ENCODE measurements around the gene SIMC1.
"Not testable (repeated sequence)": the region's sequence is repeated elsewhere in the genome, so short reads cannot be mapped to it uniquely, and the experiment has no call there.

The SIMC1 gene

DNA sequence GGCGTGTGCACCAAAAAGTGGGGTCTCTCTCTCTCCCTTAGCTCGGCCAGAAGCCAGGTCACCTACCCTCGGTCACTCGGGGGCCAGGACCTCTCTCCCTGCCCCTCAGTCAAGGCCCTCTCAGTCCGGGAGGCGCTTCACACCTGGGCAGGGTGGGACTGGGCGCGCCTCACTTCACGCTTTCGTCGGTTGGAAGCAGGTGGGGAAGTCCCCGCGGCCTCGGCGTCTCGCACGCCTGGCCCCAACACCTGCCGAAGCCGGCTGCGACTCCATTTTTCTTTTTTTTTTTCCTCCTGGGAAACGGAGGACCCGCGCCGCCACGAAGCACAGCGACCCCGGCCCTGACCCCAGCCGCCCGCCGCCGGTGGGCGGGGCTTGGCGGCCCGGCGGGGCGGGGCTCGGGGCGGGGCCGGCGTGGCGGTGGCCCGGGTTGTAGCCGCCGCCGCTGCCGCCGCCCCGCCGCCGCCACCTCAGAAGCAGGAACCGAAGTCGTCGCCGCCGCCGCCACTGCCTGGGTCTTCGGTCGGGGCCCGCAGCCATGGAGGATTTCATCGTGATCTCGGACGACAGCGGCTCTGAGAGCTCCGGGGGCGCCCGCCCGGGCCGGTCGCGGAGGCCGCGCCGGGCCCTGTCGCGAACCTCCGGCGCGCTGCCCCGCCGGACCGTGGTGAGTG lies at the start of gene SIMC1:
Gene SIMC1, plus strand, starts transcription at position 454 of the 674 bp plus-strand sequence. Its CDS starts 85 bp downstream, at position 539.
- H3K27me3 Mint-ChIP-seq; H3K36me3 Mint-ChIP-seq (ENCODE audit: low read depth); H3K9me3 Mint-ChIP-seq; intact Hi-C loops (cut with micrococcal nuclease); H3K4me1 Mint-ChIP-seq (ENCODE audit: low read depth); H3K27ac Mint-ChIP-seq: not testable (repeated sequence)
- peak within 1 kb of the TSS; percentile 73 for H3K4me3 Mint-ChIP-seq

DNA sequence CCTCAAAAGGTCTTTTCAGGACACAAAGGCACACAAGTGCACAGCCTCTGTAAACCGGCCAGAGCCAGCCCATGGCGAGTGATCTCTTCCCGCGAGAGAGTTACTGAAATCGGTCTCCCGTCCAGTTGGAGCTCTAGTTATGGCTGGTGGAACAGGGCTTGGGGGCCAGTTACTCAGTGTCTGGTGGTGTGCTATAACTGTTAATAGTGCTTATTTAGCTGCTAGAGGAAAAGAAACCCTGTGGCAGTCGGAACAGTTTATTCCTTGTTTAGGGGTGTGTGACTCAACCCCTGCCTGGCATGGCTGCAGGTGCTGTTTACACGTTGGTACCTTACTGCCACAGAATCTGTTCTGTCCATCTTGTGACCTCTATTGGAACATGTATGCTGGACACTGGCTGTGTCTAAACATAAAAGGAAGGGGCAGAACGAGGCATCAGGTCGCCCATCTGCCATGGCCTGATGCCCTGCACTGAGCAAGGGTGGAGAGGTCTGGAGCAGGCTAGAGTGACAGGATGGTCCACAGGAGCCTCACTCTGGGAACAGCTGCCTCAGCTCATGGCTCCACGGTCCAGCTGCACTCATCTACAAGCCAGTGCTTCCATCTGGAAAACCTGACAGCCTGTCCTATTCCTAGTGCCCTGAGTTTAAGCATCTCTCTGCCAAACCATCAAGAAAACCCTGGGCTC lies 49.6 kb upstream of the SIMC1 start:
- Mint-ChIP-seq H3K9me3 (no peaks in the 10 kb centered on the region), H3K4me3 (no peak overlapping the region), H3K27ac (no peak overlapping the region), H3K4me1 (ENCODE audit: low read depth) (no peaks in the 10 kb centered on the region), H3K27me3 (peaks cover 15% of the 10 kb centered on the region), H3K36me3 (ENCODE audit: low read depth) (no peaks in the 10 kb centered on the region)
- intact Hi-C loops (cut with micrococcal nuclease): no loop called here

DNA sequence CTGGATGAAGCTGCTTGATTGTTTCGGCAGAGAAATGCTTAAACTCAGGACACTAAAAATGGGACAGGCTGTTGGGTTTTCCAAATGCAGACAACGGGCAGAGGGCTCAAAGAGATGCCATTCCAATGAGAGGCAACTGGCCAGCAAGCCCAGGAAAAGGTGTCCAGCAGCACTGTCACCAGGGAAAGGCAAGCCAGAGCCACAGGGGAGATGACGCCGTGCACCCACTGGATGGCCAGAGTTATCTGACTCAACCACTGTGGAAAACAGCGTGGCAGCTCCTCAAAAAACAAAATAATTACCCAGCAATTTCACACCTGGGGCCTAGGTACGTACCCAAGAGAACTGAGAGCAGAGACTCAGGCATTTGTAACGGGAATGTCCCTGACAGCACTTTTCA lies 48.4 kb upstream of the SIMC1 start:
- H3K27ac Mint-ChIP-seq: no peak overlapping the region
- intact Hi-C loops (cut with micrococcal nuclease): no loop called here
- no peaks in the 10 kb centered on the region for H3K36me3 Mint-ChIP-seq (ENCODE audit: low read depth)
- no peak overlapping the region for H3K4me3 Mint-ChIP-seq
- H3K4me1 Mint-ChIP-seq (ENCODE audit: low read depth): no peaks in the 10 kb centered on the region
- no peaks in the 10 kb centered on the region for H3K9me3 Mint-ChIP-seq
- peaks cover 25% of the 10 kb centered on the region for H3K27me3 Mint-ChIP-seq

DNA sequence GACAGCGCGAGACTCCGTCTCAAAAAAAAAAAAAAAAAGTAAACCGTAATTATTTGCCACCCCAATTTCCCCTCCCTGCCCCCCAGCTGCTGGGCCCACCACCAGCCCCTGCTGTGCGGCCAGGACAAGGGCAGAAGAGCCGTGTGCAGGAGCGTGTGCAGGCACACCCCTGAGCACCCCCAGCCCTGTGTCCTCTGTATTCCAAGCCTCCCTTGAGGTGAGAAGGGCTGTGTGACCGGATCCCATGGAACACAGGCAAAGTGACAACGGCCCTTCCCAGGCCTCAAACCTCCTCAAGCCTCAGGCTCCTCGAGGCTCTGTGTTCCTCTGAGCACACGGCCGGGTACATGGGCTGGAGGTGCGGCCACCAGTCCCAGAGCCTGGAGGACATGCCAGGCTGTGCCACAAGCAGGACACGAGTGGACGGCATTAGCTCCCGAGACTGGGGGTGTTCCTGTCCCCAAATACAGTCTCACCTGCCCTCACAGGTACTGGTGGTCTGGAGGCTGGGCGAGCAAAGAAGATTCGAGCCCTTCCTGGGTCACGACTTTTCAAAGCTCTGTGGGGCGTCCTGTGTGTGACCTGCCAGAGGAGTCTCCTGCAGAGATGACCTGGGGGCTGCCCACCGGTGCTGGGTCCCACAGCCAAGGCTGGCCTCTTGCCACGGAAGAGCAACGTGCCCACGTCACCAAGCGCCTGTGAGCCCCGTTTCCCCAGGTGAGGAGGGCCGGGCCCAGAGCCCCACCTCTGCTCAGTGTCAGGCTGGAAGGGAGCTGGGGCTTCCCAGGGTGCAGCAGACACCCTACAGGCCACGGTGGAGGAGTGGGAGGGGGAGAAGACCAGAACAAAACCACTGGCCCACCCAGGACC lies 47.1 kb upstream of the SIMC1 start:
- no peaks in the 10 kb centered on the region for H3K9me3 Mint-ChIP-seq
- intact Hi-C loops (cut with micrococcal nuclease): no loop called here
- no peaks in the 10 kb centered on the region for H3K36me3 Mint-ChIP-seq (ENCODE audit: low read depth)
- peaks cover 33% of the 10 kb centered on the region for H3K27me3 Mint-ChIP-seq
- H3K4me3 Mint-ChIP-seq: no peak overlapping the region
- no peak overlapping the region for H3K27ac Mint-ChIP-seq
- no peaks in the 10 kb centered on the region for H3K4me1 Mint-ChIP-seq (ENCODE audit: low read depth)

DNA sequence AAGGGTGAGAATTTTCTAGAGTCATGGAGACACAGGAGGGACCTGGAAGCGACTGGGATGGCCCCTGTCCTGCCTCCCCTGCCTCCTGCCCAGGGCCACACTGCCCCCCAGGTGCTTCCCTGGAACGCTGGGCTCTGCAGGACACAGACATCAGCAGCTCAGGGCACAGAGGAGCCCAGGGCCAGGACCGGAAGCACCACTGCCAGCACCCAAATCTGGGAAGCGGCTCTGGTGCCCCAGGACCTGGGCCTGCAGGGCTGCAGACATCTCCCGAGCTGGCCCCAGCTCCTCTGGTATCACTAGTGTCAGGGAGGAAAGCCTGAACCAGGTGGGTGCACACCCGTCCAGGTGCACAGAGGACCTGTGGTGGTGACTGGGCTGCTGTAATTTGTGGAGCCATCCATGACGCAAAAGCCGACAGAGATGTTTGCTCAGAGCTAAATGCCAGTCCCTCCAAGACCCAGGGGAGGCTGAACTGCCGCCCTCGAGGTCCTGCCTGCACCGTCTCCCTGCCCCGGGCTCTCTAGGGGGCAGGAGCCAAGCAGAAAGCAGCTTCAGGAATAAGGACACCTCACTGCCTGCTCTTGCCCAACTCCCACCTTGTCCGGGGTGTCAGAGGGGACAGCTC lies 46.0 kb upstream of the SIMC1 start:
- no peak overlapping the region for H3K27ac Mint-ChIP-seq
- H3K4me1 Mint-ChIP-seq (ENCODE audit: low read depth): no peaks in the 10 kb centered on the region
- no peaks in the 10 kb centered on the region for H3K9me3 Mint-ChIP-seq
- intact Hi-C loops (cut with micrococcal nuclease): no loop called here
- H3K36me3 Mint-ChIP-seq (ENCODE audit: low read depth): no peaks in the 10 kb centered on the region
- no peak overlapping the region for H3K4me3 Mint-ChIP-seq
- peaks cover 38% of the 10 kb centered on the region for H3K27me3 Mint-ChIP-seq

DNA sequence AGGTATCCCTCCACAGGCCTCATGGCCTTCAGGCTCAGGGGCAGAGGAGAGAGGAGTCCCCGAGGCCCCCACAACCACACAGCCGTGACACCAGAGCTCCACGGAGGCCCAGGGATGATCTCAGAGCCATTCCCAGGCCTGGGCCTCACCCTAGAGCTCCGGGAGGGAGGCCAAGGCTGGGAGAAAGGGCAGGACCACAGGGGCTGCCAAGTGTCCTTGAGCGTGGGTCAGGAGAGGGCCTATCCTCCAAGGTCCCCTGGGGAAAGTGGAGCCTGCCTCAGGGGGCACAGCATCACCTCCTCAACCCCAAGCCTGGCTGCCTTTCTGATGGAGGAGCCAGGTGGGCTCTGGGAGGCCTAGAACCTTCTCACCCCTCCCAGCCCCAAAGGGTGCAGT lies 45.5 kb upstream of the SIMC1 start:
- H3K4me3 Mint-ChIP-seq; H3K27ac Mint-ChIP-seq; intact Hi-C loops (cut with micrococcal nuclease); H3K4me1 Mint-ChIP-seq (ENCODE audit: low read depth); H3K36me3 Mint-ChIP-seq (ENCODE audit: low read depth); H3K9me3 Mint-ChIP-seq: not testable (repeated sequence)
- peaks cover 43% of the 10 kb centered on the region for H3K27me3 Mint-ChIP-seq

DNA sequence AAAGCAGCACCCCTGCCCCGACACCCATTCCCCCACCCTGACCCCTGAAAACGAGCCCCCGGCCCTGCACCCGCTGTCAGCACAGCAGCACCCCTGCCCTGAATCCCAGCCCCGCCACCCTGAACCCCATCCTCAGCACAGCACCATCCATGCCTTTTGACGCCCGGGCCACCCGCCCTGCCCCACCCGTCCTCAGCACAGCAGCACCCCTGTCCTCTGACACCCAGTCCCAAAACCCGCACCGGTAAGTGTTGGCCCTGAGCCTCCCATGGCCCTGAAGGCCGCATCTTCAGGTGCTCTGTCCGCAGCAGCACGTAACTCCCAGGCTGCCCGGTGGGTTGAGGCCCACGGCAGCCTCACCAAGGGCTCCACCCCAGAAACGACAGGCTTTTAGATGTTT lies 44.6 kb upstream of the SIMC1 start:
- peaks cover 48% of the 10 kb centered on the region for H3K27me3 Mint-ChIP-seq
- H3K27ac Mint-ChIP-seq; H3K4me1 Mint-ChIP-seq (ENCODE audit: low read depth); H3K36me3 Mint-ChIP-seq (ENCODE audit: low read depth); intact Hi-C loops (cut with micrococcal nuclease); H3K4me3 Mint-ChIP-seq; H3K9me3 Mint-ChIP-seq: not testable (repeated sequence)

DNA sequence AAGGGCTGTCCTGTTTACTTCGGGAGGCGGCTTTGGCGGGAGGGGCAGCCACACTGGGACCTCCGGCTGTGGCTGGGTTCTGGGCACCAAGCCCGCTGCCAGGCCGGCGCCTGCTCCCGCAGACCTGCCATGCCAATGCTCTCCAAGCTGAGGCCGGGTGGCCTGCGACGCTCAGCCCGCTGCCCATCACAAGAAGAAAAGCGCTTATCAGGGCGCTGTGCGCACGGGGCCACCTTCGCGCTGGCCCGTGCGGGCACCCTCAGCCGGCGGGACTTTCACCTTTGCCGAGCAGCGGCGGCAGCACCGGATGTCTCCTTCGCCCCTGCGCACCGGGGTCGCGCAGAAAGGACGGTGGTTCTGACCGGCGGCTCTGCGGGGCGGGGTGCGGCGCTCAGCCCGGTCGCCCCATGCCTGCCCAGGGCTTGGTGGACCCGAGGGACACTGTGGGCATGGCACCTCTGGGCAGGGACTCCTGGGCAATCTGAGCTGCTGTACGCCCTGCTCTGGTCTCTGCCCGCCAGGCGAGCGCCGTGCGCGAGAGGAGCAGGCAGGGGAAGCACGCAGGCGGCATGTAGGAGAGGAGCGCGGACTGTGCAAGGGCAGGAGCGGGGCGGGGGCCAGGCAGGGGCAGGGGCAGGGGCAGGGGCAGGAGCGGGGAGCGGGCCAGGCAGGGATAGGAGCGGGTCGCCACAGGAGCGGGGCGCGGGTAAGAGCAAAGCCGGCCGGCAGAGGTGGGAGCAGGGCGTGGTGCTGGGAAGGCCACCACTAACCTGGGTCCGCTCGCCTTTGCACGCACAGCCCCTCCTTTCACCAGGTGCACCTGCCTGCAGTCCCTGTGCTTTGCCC lies 43.8 kb upstream of the SIMC1 start:
- H3K4me1 Mint-ChIP-seq (ENCODE audit: low read depth); H3K36me3 Mint-ChIP-seq (ENCODE audit: low read depth); H3K4me3 Mint-ChIP-seq; intact Hi-C loops (cut with micrococcal nuclease); H3K27ac Mint-ChIP-seq; H3K9me3 Mint-ChIP-seq: not testable (repeated sequence)
- peaks cover 56% of the 10 kb centered on the region for H3K27me3 Mint-ChIP-seq

DNA sequence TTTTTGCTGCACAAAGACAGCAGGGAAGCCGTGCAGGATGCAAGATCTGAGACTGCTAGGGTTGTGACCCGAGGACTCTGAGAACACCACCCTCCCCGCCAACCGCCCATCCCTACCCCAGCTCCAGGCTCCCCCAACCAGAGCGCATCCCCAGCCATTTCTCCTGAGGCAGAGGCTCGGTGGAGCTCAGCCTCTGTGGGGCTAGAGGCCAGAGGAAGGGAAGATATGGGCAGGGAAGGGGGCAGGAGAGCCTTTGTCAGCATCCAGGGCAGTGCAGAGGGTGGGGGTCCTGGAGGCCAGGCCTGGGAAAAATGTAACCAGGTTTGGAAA lies 43.2 kb upstream of the SIMC1 start:
- intact Hi-C loops (cut with micrococcal nuclease); H3K27ac Mint-ChIP-seq; H3K4me1 Mint-ChIP-seq (ENCODE audit: low read depth); H3K9me3 Mint-ChIP-seq; H3K36me3 Mint-ChIP-seq (ENCODE audit: low read depth); H3K4me3 Mint-ChIP-seq: not testable (repeated sequence)
- H3K27me3 Mint-ChIP-seq: peaks cover 62% of the 10 kb centered on the region

DNA sequence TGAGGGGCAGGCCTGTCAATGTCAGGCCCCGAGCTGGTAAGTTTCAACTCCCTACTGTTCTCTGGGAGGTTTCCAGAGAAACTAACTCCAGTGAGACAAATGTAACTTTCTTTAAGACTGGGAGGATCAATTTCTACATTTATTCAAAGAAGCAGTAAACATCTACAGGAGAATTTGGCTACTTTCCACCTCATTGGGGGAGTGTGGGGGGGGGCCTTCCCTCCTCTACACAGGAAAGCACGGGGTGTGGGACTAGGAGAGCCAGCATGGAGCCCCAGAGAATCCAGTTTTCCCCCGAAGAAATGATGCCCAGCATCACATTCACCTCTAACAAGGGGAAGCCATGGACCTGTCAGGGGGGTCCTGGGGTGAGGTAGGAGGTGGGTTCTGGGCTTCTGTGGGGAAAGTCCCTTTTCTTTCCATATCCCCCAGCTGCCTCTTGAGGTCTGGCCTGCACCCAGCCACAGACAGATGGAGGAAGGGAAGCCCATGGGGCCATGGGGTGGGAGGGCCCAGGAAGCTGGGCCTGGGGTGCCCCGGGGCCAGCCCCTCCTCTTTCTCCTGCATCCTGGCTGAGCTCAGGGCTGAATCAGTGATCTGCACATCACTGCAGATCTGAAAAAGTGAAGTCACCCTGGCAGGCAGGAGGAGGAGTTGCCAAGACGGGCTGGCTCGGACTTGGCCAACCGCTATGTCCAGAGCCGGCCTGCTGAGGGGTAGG lies 42.6 kb upstream of the SIMC1 start:
- H3K4me1 Mint-ChIP-seq (ENCODE audit: low read depth); intact Hi-C loops (cut with micrococcal nuclease); H3K4me3 Mint-ChIP-seq; H3K36me3 Mint-ChIP-seq (ENCODE audit: low read depth); H3K27ac Mint-ChIP-seq; H3K9me3 Mint-ChIP-seq: not testable (repeated sequence)
- peaks cover 67% of the 10 kb centered on the region for H3K27me3 Mint-ChIP-seq

DNA sequence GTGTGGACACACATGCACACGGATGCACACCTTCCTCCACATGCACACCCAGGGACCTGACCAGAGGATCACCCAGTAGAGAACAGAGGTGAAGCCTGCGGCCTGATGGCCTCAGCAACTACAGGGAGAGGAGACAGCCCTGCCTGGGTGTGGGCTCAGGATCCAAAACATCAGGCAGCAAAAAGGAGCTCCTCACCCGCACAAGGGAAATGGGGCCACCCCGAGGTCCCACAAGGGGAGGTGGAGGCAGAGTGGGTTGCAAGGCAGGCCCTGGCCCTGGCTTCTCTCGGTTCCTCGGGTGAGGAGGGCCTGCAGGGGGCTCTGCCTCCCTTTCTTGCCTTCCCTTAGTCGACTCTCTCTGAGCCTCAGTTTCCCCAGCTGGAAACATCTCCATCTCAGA lies 41.4 kb upstream of the SIMC1 start:
- peaks cover 69% of the 10 kb centered on the region for H3K27me3 Mint-ChIP-seq
- H3K4me3 Mint-ChIP-seq; H3K36me3 Mint-ChIP-seq (ENCODE audit: low read depth); intact Hi-C loops (cut with micrococcal nuclease); H3K4me1 Mint-ChIP-seq (ENCODE audit: low read depth); H3K27ac Mint-ChIP-seq; H3K9me3 Mint-ChIP-seq: not testable (repeated sequence)

DNA sequence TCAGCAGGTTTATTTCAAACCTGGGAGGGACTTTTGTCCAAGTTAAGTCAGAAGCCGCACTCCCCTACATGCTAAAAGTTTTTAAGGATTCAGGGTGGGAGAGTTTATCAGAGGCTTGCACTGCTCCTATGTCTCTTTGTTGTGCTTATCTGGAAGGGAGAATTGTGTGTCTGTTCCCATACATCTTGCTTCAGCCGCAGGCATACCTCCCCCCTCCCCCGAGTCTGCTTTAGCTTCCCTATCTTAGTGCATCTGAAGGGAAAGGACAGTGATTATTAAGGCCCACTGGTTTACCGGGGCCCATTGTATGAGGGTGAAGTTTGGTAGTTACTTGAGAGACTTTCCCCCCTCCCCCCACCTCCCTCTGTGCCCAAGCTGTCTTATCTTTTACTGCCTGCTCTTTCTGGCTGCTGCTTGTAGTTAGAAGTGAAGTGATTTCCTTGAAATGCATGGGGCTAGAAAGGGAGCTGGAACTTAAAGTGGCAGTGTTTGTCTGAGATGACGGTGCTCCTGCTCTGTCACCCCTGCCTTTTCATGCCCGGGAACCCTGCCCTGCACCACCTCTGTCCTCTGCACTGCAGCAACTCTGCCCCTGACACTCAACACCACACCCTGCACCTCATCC lies 40.9 kb upstream of the SIMC1 start:
- H3K27ac Mint-ChIP-seq; H3K36me3 Mint-ChIP-seq (ENCODE audit: low read depth); H3K4me1 Mint-ChIP-seq (ENCODE audit: low read depth); H3K9me3 Mint-ChIP-seq; H3K4me3 Mint-ChIP-seq; intact Hi-C loops (cut with micrococcal nuclease): not testable (repeated sequence)
- H3K27me3 Mint-ChIP-seq: peaks cover 70% of the 10 kb centered on the region

DNA sequence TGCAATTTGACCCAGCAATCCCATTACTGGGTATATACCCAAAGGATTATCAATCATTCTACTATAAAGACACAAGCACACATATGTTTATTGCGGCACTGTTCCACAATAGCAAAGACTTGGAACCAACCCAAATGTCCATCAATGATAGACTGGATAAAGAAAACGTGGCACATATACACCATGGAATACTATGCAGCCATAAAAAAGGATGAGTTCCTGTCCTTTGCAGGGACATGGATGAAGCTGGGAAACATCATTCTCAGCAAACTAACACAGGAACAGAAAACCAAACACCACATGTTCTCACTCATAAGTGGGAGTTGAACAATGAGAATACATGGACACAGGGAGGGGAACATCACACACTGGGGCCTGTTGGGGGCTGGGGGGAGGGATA lies 39.9 kb upstream of the SIMC1 start:
- H3K9me3 Mint-ChIP-seq; H3K4me1 Mint-ChIP-seq (ENCODE audit: low read depth); H3K27ac Mint-ChIP-seq; H3K4me3 Mint-ChIP-seq; H3K36me3 Mint-ChIP-seq (ENCODE audit: low read depth); intact Hi-C loops (cut with micrococcal nuclease): not testable (repeated sequence)
- peaks cover 64% of the 10 kb centered on the region for H3K27me3 Mint-ChIP-seq

Data from dendritic cell treated with granulocyte-macrophage colony-stimulating factor and Interleukin-4, amounts not matched to agents 40 ng/mL and 50 ng/mL, for 4 days (primary cell).